ENCODE measurements around the gene DOCK1.

DOCK1 gene

GRCh38 chr10:126905776-126906703 is 812 bp downstream of the DOCK1 start:
- whole genome bisulfite sequencing: 5% methylated on average over 74 of the region's 84 CpGs
- H3K27me3 ChIP-seq (ENCODE audit: control insufficient read depth in 1 of 2, insufficient read depth in 1 of 2, low read length in 2 of 2): no peaks in the 10 kb centered on the region
- H4K8ac ChIP-seq (ENCODE audit: low read length): peak overlapping the region; percentile 76
- peaks cover 6% of the 10 kb centered on the region for H3K79me1 ChIP-seq (replicated peaks; ENCODE audit: low read length, poor library complexity, severe bottlenecking)
- H3K9ac ChIP-seq (ENCODE audit: low read length): peak overlapping the region; percentile 90
- peak overlapping the region; percentile 62 for H3K4me2 ChIP-seq (ENCODE audit: low read length, poor library complexity, severe bottlenecking)
- H3K23ac ChIP-seq (ENCODE audit: low read length in 2 of 2): peak overlapping the region in 1 of 2 experiments; percentile 94
- peak overlapping the region; percentile 81 to 83 for H3K4me3 ChIP-seq (ENCODE audit: insufficient read depth in 1 of 2, low read depth in 1 of 2, low read length in 2 of 2)
- H3K4me1 ChIP-seq (ENCODE audit: control insufficient read depth, insufficient read depth, low read depth, low read length): peaks cover 32% of the 10 kb centered on the region
- H3K18ac ChIP-seq (ENCODE audit: low read depth in 1 of 2, low read length in 2 of 2): peak overlapping the region; percentile 78 to 91
- peak overlapping the region; percentile 73 to 83 for H3K4ac ChIP-seq (ENCODE audit: low read depth in 1 of 2, low read length in 2 of 2)
- H3K27ac ChIP-seq (ENCODE audit: low read length, poor library complexity, severe bottlenecking): peak overlapping the region; percentile 24
- H3K9me3 ChIP-seq (ENCODE audit: control insufficient read depth, low read length): no peaks in the 10 kb centered on the region
- peak overlapping the region; percentile 63 to 77 for H3K14ac ChIP-seq (ENCODE audit: low read length in 2 of 2)
- peak overlapping the region; percentile 98 for H2BK15ac ChIP-seq (ENCODE audit: low read depth, poor library complexity, severe bottlenecking)
- H2BK12ac ChIP-seq (ENCODE audit: low read length in 2 of 2): peak overlapping the region in 1 of 2 experiments; percentile 76
- H3K36me3 ChIP-seq (ENCODE audit: control insufficient read depth in 1 of 2, insufficient read depth in 2 of 2, low read depth in 1 of 2, low read length in 2 of 2): peaks cover 0 to 4% of the 10 kb centered on the region in 2 experiments
- peak overlapping the region; percentile 99 for H2BK120ac ChIP-seq (ENCODE audit: low read depth, low read length)
- H4K91ac ChIP-seq (ENCODE audit: low read length): peak overlapping the region; percentile 93
- H2BK5ac ChIP-seq (ENCODE audit: low read depth, low read length, poor library complexity, severe bottlenecking): peak overlapping the region; percentile 50
- no peak overlapping the region for H2AK5ac ChIP-seq (ENCODE audit: low read length, severe bottlenecking)
- DNase-seq: peak; percentile 59
- peak overlapping the region; percentile 44 for H2AFZ ChIP-seq (ENCODE audit: low read depth, low read length)

DNA sequence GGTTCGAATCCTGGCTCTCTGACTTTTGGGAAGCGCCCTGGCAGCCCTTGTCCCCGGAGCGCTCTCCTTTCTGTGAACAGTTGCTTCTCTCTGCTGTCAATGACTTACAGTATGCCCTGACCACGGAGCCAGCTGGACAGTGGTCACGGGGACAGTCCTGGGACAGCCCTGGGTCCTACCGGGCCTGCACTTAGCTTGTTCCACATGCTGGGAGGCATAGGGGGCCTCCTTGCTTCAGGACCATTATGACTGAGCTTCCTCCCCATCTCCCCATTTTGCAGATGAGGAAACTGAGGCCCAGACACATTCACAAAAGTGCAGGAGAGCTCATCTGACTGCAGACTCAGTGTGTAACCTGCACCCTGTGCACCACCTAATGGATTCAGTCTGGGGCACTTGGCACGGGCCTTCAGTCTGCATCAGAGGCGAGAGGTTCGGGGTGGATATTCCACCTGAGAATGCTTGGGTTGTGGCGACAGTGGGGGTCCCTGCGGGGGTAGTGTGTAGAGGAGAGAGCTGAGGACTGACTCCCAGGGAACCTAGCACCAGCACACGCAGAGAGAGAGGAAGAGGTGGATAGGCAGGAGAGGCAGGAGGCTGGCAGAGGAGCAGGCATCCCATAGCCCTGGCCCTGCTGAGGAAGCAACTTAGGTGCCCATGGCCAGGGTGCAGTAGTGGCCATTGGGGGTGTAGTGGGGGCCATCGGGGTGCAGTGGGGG is 1.6 kb downstream of the DOCK1 start:
- peak overlapping the region; percentile 90 for H3K9ac ChIP-seq (ENCODE audit: low read length)
- H2BK120ac ChIP-seq (ENCODE audit: low read depth, low read length): no peak overlapping the region
- H3K9me3 ChIP-seq (ENCODE audit: control insufficient read depth, low read length): no peaks in the 10 kb centered on the region
- peak overlapping the region; percentile 60 for H4K91ac ChIP-seq (ENCODE audit: low read length)
- peak overlapping the region; percentile 37 to 73 for H3K4ac ChIP-seq (ENCODE audit: low read depth in 1 of 2, low read length in 2 of 2)
- peak overlapping the region; percentile 29 for H2BK15ac ChIP-seq (ENCODE audit: low read depth, poor library complexity, severe bottlenecking)
- H2AK5ac ChIP-seq (ENCODE audit: low read length, severe bottlenecking): no peak overlapping the region
- H3K27ac ChIP-seq (ENCODE audit: low read length, poor library complexity, severe bottlenecking): no peak overlapping the region
- no peak overlapping the region for H3K23ac ChIP-seq (ENCODE audit: low read length in 2 of 2)
- H2BK5ac ChIP-seq (ENCODE audit: low read depth, low read length, poor library complexity, severe bottlenecking): no peak overlapping the region
- H3K18ac ChIP-seq (ENCODE audit: low read depth in 1 of 2, low read length in 2 of 2): peak overlapping the region; percentile 11 to 84
- peak overlapping the region; percentile 76 for H4K8ac ChIP-seq (ENCODE audit: low read length)
- H3K79me1 ChIP-seq (replicated peaks; ENCODE audit: low read length, poor library complexity, severe bottlenecking): peaks cover 14% of the 10 kb centered on the region
- H3K14ac ChIP-seq (ENCODE audit: low read length in 2 of 2): peak overlapping the region; percentile 22 to 63
- peaks cover 5 to 10% of the 10 kb centered on the region in 2 experiments for H3K36me3 ChIP-seq (ENCODE audit: control insufficient read depth in 1 of 2, insufficient read depth in 2 of 2, low read depth in 1 of 2, low read length in 2 of 2)
- H2AFZ ChIP-seq (ENCODE audit: low read depth, low read length): no peak overlapping the region
- H3K4me1 ChIP-seq (ENCODE audit: control insufficient read depth, insufficient read depth, low read depth, low read length): peaks cover 30% of the 10 kb centered on the region
- no peaks in the 10 kb centered on the region for H3K27me3 ChIP-seq (ENCODE audit: control insufficient read depth in 1 of 2, insufficient read depth in 1 of 2, low read length in 2 of 2)
- DNase-seq: no peak
- peak overlapping the region; percentile 81 to 83 for H3K4me3 ChIP-seq (ENCODE audit: insufficient read depth in 1 of 2, low read depth in 1 of 2, low read length in 2 of 2)
- peak overlapping the region; percentile 62 for H3K4me2 ChIP-seq (ENCODE audit: low read length, poor library complexity, severe bottlenecking)
- WGBS: 90% methylated on average over 14 of the region's 14 CpGs
- peak overlapping the region in 1 of 2 experiments; percentile 76 for H2BK12ac ChIP-seq (ENCODE audit: low read length in 2 of 2)

DNA sequence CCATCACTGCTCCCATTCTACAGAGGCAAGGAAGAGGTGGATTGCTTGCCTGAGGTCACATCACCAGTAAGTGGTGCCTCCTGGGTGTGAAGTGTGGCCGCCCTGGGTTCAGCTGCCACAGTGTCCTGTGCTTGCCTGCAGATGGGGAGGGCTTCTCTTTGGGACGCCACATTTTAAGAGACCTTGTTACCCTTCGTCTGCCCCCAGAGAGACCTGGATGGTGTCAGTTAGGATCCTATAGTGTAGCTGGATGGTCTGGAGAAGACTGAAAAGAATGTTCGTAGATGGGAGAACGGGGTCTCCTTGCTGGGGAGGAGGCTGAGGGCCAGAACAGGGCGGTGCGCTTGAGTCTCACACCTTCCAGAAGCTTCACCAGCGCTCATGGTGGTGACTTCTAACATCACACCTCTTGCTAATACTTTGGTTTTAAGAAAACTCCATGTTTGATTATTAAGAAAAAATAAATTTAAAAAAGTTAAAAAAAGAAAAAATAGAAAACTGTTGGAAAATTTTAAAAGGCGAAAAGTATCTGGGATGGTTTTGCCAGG is 2.3 kb downstream of the DOCK1 start:
- Histone ChIP-seq H2AFZ (ENCODE audit: low read depth, low read length) (no peak overlapping the region), H3K23ac (ENCODE audit: low read length in 2 of 2) (no peak overlapping the region), H2BK15ac (ENCODE audit: low read depth, poor library complexity, severe bottlenecking) (no peak overlapping the region), H3K4me1 (ENCODE audit: control insufficient read depth, insufficient read depth, low read depth, low read length) (peaks cover 25% of the 10 kb centered on the region), H2BK120ac (ENCODE audit: low read depth, low read length) (no peak overlapping the region), H3K27ac (ENCODE audit: low read length, poor library complexity, severe bottlenecking) (no peak overlapping the region), H3K4ac (ENCODE audit: low read depth in 1 of 2, low read length in 2 of 2) (no peak overlapping the region), H3K4me2 (ENCODE audit: low read length, poor library complexity, severe bottlenecking) (no peak overlapping the region), H3K79me1 (replicated peaks; ENCODE audit: low read length, poor library complexity, severe bottlenecking) (peaks cover 16% of the 10 kb centered on the region), H3K14ac (ENCODE audit: low read length in 2 of 2) (peak overlapping the region in 1 of 2 experiments; percentile 22), H2BK12ac (ENCODE audit: low read length in 2 of 2) (peak overlapping the region in 1 of 2 experiments; percentile 34), H3K4me3 (ENCODE audit: insufficient read depth in 1 of 2, low read depth in 1 of 2, low read length in 2 of 2) (no peak overlapping the region), H3K36me3 (ENCODE audit: control insufficient read depth in 1 of 2, insufficient read depth in 2 of 2, low read depth in 1 of 2, low read length in 2 of 2) (peaks cover 6 to 12% of the 10 kb centered on the region in 2 experiments), H2AK5ac (ENCODE audit: low read length, severe bottlenecking) (no peak overlapping the region), H4K91ac (ENCODE audit: low read length) (no peak overlapping the region), H4K8ac (ENCODE audit: low read length) (no peak overlapping the region), H2BK5ac (ENCODE audit: low read depth, low read length, poor library complexity, severe bottlenecking) (no peak overlapping the region), H3K27me3 (ENCODE audit: control insufficient read depth in 1 of 2, insufficient read depth in 1 of 2, low read length in 2 of 2) (no peaks in the 10 kb centered on the region), H3K9me3 (ENCODE audit: control insufficient read depth, low read length) (no peaks in the 10 kb centered on the region), H3K18ac (ENCODE audit: low read depth in 1 of 2, low read length in 2 of 2) (no peak overlapping the region), H3K9ac (ENCODE audit: low read length) (no peak overlapping the region)
- WGBS: 91% methylated on average over 6 of the region's 9 CpGs
- no peak for DNase-seq
